Pancreas (tissue), 10 donors: ENCODE measurements around the gene IRF8. TPM values are rescaled to one million over a fixed set of nuclear protein-coding genes. Genes with fewer than 3 reads are reported as not detected.
A peak's percentile ranks its signal among the peaks of the same experiment; 100 is the strongest.

Experiments used
- ATAC-seq, 4 donors: fragments of 200-7000 bp; cut with Tn5 transposase; one replicate each; pipeline versions ENCODE4 v1.8.0 to v1.9.1; 2020; ENCODE audit warnings: mild to moderate bottlenecking in 4 of 4, moderate library complexity in 4 of 4
- DNase-seq, 6 donors: peaks; one replicate each; pipeline ENCODE4 v3.0.0-alpha.2; 2020
- FAIRE-seq: peaks from 2 replicates; lab custom pipeline; 2012; peaks lifted over from hg19 to GRCh38; lab: Jason Lieb, UNC
- H3K27ac ChIP-seq, 4 donors: fragments of 200-600 bp; sonication (generic); 1 replicate in 3 of 4; 2 replicates in 1 of 4; pipeline versions ENCODE4 v1.5.0 to v1.8.0; 2020
- H3K27me3 ChIP-seq, 4 donors: fragments of 200-600 bp; one replicate each; pipeline ENCODE4 v1.8.0; 2021
- H3K36me3 ChIP-seq, 3 donors: fragments of 200-600 bp; sonication (generic) in 1 of 3; one replicate each; pipeline versions ENCODE4 v1.5.0 to v1.8.0; 2020 to 2021
- H3K4me1 ChIP-seq, 3 donors: fragments of 200-600 bp; one replicate each; pipeline ENCODE4 v1.8.0; 2021
- H3K4me3 ChIP-seq, 4 donors: fragments of 200-600 bp; sonication (generic) in 2 of 4; one replicate each; pipeline versions ENCODE4 v1.5.0 to v1.8.0; 2020 to 2021
- H3K9me3 ChIP-seq, 4 donors: fragments of 200-600 bp; one replicate each; pipeline ENCODE4 v1.8.0; 2021
- WGBS, 2 donors: extraction: QIAGEN DNeasy Blood & Tissue Kit; methylation state at CpG; one replicate each; pipeline ENCODE4 v1.1.7; 2013; 5-methylcytosine and 5-hydroxymethylcytosine counted together
- intact Hi-C, 3 donors: fragments of 100-400 bp; cut with DNase I; formaldehyde crosslinking; loops; one replicate each; pipeline versions ENCODE4 v1.11.1 to v1.14.2; 2022
- polyA plus RNA-seq, 2 donors: library from polyadenylated mRNA; stranded (reverse); fragments of 200-250 nt; gene quantifications; one replicate each; pipeline ENCODE4 v1.2.3, GENCODE V29; 2013
- total RNA-seq, 6 donors: library from RNA; stranded (reverse); fragmentation: NEBNext Ultra II Directional in 4 of 6; extraction: Animal tissue kit (Norgen Biotek cat#: 25700) in 4 of 6; gene quantifications; one replicate each; pipeline versions ENCODE4 v1.2.1 to v1.2.4, GENCODE V29; 2021 to 2023
- TF ChIP-seq, protein P1 (sequence below), 4 donors: fragments of 200-600 bp; sonication (generic) in 3 of 4; IDR thresholded peaks; one replicate each; pipeline versions ENCODE4 v1.5.0 to v1.8.0; 2021; ENCODE audit warnings: antibody characterized with exemption in 4 of 4
- donor health status: healthy with polysubstance abuse.
- donor health status: DM: no; HTN: no; CAD: no; lungs with moderate emphysema.
- donor health status: DM: no; HTN: no; CAD: no.
- donor health status: control.
- donor health status: control.
- donor health status: Bipolar disorder and iron deficiency.
- donor health status: DM: yes; HTN: yes; CAD: no.
- donor health status: DM: no; HTN: no; CAD: no.
- donor health status: DM: no; HTN: no; CAD: no.
- donor health status: DM: yes; HTN: yes; CAD: no.

The IRF8 gene
- total and polyA plus RNA-seq, 8 donors: 0.92 to 18.2 (median 6.9) TPM

DNA sequence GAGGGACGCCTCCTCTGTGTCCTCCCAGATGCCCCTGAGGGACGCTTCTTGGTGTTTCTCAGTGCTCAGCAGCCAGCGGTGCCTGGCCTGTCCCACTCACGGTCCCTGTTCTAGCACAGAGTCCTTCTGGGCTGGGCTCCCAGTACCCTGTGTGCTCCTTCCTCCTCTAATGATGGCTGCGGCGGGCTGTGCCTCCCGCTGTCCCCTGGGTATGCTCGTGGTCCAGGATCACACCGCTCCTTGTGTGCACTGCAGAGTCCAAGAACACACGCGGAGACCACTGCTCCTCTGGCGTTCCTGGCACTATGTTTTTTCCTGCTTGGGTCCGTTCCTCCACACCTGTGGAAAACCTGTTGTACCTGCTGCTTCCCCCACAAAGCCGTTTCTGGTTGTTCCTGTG is 15.1 kb upstream of the IRF8 start:
- FAIRE-seq (no peak), ATAC-seq (no peak), DNase-seq (no peak)
- WGBS, 2 donors: 47 to 55% methylated on average over 14 of the region's 14 CpGs
- TF ChIP-seq, protein P1, sequence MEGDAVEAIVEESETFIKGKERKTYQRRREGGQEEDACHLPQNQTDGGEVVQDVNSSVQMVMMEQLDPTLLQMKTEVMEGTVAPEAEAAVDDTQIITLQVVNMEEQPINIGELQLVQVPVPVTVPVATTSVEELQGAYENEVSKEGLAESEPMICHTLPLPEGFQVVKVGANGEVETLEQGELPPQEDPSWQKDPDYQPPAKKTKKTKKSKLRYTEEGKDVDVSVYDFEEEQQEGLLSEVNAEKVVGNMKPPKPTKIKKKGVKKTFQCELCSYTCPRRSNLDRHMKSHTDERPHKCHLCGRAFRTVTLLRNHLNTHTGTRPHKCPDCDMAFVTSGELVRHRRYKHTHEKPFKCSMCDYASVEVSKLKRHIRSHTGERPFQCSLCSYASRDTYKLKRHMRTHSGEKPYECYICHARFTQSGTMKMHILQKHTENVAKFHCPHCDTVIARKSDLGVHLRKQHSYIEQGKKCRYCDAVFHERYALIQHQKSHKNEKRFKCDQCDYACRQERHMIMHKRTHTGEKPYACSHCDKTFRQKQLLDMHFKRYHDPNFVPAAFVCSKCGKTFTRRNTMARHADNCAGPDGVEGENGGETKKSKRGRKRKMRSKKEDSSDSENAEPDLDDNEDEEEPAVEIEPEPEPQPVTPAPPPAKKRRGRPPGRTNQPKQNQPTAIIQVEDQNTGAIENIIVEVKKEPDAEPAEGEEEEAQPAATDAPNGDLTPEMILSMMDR (IDR thresholded peaks at IDR 0.05): no peak
- H3K27me3 ChIP-seq: peaks cover 0 to 20% (median 0%) of the 10 kb centered on the region in 4 donors
- H3K27ac ChIP-seq: no peak overlapping the region
- H3K4me1 ChIP-seq: no peaks in the 10 kb centered on the region
- no peak overlapping the region for H3K4me3 ChIP-seq
- intact Hi-C loops: no loop called here
- no peaks in the 10 kb centered on the region for H3K36me3 ChIP-seq
- no peaks in the 10 kb centered on the region for H3K9me3 ChIP-seq

DNA sequence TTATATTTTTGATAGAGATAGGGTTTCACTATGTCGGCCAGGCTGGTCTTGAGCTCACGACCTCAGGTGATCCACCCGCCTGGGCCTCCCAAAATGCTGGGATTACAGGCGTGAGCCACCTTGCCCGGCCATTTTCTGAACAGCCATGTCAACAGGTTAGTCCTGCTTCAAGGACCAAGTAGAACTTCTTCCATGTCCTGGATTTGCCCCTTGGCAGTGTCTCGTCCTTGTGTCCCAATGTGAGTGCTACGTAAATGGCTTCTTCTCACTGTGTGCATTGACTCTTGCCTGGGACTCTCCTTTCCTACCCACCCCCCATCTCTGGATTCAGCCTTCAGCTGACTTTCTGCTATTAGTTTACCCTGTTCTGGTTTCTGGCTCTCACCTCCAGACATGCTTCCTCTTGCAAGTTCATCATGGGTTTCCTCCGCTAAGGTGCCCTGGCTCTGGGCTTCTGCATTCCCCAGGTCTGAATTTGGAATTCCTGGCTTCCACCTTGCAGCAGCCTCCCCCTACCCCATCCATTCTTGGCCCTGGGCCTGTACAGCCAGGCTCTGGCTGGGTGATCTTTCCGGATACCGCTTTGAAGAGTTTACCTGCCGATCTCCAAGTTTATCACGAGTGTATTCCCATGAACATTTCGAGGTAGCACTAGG is 14.0 kb upstream of the IRF8 start:
- Histone ChIP-seq H3K27me3 (peaks cover 0 to 20% (median 0%) of the 10 kb centered on the region in 4 donors), H3K27ac (no peak overlapping the region), H3K9me3 (no peaks in the 10 kb centered on the region), H3K4me3 (no peak overlapping the region), H3K36me3 (no peaks in the 10 kb centered on the region), H3K4me1 (no peaks in the 10 kb centered on the region)
- ATAC-seq: no peak
- no peak for FAIRE-seq
- intact Hi-C loops: no loop called here
- no peak for DNase-seq
- WGBS, 2 donors: 83% methylated on average over 13 of the region's 13 CpGs
- TF ChIP-seq, protein P1 (IDR thresholded peaks at IDR 0.05): no peak

DNA sequence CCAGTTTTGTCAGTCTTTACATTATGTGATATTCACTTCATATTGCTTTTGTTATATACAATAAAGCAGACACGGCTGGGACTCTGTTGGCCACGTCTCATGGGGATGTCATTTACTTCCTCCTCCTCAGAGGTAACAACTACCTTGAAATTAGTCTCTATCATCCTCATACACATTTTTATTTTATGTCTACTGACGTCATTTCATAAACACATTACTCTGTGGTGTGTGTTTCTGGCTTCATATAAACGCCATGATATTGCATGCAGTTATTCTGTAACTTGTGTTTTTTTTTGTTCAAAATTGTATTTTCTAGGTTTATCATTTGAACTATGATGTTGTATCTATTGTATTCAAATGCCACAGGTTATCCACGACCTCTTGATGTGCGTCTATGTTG is 13.4 kb upstream of the IRF8 start:
- ATAC-seq (no peak), FAIRE-seq (no peak), DNase-seq (no peak)
- H3K4me1 ChIP-seq: no peaks in the 10 kb centered on the region
- no peaks in the 10 kb centered on the region for H3K36me3 ChIP-seq
- intact Hi-C loops: no loop called here
- H3K4me3 ChIP-seq: no peak overlapping the region
- no peaks in the 10 kb centered on the region for H3K9me3 ChIP-seq
- TF ChIP-seq, protein P1 (IDR thresholded peaks at IDR 0.05): no peak
- no peak overlapping the region for H3K27ac ChIP-seq
- 54 to 65% methylated on average over 6 of the region's 6 CpGs for WGBS, 2 donors
- peaks cover 0 to 20% (median 0%) of the 10 kb centered on the region in 4 donors for H3K27me3 ChIP-seq

DNA sequence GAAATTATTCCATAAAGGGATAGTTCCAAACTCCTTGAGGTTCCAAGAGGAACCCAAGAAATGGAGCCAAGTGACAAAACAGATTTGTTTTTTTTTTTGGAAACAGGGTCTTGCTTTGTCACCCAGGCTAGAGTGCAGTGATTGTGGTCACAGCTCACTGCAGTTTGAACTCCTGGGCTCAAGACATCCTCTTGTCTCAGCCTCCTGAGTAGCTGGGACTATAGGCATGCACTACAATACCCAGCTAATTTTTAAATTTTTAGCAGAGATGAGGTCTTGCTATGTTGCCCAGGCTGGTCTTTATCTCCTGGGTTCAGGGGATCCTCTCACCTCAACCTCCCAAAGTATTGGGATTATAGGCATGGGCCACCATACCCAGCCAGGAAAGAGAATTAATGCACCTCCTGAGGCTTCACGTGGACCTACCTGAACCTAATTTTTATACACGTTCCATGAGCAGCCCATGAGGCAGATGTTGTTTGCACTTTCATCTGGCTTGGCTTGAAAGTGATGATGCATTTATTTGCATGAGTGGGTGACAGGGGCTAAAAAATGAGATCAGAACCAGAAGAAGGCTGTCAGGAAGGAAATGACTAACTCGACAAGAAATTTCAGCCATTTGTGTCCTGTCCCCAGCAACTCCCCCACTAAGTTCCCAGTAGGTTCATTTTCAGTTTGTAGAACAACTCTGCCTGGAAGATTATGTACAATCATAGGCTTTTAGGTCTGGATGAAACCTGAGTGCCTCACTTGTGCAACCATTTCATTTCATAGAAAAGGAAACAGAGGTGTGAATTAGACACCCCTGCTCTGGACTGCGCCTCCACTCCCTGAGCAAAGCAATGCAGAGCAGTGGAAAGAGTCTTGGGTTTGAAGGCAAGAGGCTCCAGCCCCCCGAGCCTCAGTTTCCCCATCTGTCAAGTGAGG is 10.3 kb upstream of the IRF8 start:
- ATAC-seq (peak in 1 of 4 donors; percentile 57), FAIRE-seq (no peak), DNase-seq (no peak)
- Histone ChIP-seq H3K4me3 (no peak overlapping the region), H3K27ac (no peak overlapping the region), H3K4me1 (peaks cover 0 to 6% (median 0%) of the 10 kb centered on the region in 3 donors), H3K36me3 (no peaks in the 10 kb centered on the region), H3K27me3 (peaks cover 0 to 20% (median 0%) of the 10 kb centered on the region in 4 donors), H3K9me3 (no peaks in the 10 kb centered on the region)
- intact Hi-C loops: no loop called here
- TF ChIP-seq, protein P1 (IDR thresholded peaks at IDR 0.05): no peak
- WGBS, 2 donors: 41 to 43% methylated on average over 5 of the region's 5 CpGs
